ENCODE results near the gene STX12.

STX12 gene

DNA sequence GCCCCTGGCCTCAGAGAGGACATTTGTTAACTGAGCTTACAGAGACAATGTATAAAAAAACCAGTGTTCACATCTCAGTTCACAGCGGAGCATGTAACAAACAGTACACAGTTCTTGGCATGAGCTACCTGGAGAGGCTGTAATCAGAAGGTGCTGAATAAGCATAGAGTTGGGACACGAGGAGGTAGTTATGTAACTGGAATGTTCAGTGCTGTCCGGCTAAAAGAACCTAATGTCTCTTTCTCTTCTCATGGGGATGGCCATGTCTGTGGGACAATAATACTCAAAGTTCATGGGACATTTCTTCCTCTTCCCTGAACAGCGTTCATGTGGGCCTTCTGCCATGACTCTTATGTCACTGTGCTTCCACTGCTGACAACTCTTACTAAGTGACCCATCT is 17.2 kb upstream of the STX12 start (continued):
- TF ChIP-seq, protein P1, sequence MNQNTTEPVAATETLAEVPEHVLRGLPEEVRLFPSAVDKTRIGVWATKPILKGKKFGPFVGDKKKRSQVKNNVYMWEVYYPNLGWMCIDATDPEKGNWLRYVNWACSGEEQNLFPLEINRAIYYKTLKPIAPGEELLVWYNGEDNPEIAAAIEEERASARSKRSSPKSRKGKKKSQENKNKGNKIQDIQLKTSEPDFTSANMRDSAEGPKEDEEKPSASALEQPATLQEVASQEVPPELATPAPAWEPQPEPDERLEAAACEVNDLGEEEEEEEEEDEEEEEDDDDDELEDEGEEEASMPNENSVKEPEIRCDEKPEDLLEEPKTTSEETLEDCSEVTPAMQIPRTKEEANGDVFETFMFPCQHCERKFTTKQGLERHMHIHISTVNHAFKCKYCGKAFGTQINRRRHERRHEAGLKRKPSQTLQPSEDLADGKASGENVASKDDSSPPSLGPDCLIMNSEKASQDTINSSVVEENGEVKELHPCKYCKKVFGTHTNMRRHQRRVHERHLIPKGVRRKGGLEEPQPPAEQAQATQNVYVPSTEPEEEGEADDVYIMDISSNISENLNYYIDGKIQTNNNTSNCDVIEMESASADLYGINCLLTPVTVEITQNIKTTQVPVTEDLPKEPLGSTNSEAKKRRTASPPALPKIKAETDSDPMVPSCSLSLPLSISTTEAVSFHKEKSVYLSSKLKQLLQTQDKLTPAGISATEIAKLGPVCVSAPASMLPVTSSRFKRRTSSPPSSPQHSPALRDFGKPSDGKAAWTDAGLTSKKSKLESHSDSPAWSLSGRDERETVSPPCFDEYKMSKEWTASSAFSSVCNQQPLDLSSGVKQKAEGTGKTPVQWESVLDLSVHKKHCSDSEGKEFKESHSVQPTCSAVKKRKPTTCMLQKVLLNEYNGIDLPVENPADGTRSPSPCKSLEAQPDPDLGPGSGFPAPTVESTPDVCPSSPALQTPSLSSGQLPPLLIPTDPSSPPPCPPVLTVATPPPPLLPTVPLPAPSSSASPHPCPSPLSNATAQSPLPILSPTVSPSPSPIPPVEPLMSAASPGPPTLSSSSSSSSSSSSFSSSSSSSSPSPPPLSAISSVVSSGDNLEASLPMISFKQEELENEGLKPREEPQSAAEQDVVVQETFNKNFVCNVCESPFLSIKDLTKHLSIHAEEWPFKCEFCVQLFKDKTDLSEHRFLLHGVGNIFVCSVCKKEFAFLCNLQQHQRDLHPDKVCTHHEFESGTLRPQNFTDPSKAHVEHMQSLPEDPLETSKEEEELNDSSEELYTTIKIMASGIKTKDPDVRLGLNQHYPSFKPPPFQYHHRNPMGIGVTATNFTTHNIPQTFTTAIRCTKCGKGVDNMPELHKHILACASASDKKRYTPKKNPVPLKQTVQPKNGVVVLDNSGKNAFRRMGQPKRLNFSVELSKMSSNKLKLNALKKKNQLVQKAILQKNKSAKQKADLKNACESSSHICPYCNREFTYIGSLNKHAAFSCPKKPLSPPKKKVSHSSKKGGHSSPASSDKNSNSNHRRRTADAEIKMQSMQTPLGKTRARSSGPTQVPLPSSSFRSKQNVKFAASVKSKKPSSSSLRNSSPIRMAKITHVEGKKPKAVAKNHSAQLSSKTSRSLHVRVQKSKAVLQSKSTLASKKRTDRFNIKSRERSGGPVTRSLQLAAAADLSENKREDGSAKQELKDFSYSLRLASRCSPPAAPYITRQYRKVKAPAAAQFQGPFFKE (tag by site-specific recombination; IDR thresholded peaks at IDR 0.05; ENCODE audit: borderline replicate concordance) = no peak
- TF ChIP-seq, protein P2, sequence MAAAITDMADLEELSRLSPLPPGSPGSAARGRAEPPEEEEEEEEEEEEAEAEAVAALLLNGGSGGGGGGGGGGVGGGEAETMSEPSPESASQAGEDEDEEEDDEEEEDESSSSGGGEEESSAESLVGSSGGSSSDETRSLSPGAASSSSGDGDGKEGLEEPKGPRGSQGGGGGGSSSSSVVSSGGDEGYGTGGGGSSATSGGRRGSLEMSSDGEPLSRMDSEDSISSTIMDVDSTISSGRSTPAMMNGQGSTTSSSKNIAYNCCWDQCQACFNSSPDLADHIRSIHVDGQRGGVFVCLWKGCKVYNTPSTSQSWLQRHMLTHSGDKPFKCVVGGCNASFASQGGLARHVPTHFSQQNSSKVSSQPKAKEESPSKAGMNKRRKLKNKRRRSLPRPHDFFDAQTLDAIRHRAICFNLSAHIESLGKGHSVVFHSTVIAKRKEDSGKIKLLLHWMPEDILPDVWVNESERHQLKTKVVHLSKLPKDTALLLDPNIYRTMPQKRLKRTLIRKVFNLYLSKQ (tag by site-specific recombination; IDR thresholded peaks at IDR 0.05; ENCODE audit: borderline replicate concordance) = no peak
- TF ChIP-seq, protein P3, sequence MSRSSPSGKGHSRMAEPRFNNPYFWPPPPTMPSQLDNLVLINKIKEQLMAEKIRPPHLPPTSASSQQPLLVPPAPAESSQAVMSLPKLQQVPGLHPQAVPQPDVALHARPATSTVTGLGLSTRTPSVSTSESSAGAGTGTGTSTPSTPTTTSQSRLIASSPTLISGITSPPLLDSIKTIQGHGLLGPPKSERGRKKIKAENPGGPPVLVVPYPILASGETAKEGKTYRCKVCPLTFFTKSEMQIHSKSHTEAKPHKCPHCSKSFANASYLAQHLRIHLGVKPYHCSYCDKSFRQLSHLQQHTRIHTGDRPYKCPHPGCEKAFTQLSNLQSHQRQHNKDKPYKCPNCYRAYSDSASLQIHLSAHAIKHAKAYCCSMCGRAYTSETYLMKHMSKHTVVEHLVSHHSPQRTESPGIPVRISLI (tag by site-specific recombination; IDR thresholded peaks at IDR 0.05) = no peak
- TF ChIP-seq ZNF354C (tag by site-specific recombination; IDR thresholded peaks at IDR 0.05; ENCODE audit: borderline replicate concordance, low read depth) = no peak
- TF ChIP-seq ZNF791 (tag by site-specific recombination; IDR thresholded peaks at IDR 0.05) = no peak
- TF ChIP-seq HOXD13 (CRISPR knock-in tag; IDR thresholded peaks at IDR 0.05; ENCODE audit: borderline replicate concordance) = no peak
- no peak for TF ChIP-seq ZNF184 (tag by site-specific recombination; IDR thresholded peaks at IDR 0.05)
- no peak for TF ChIP-seq ZNF529 (tag by site-specific recombination; IDR thresholded peaks at IDR 0.05; ENCODE audit: insufficient replicate concordance)
- no peak for TF ChIP-seq ZNF157 (tag by site-specific recombination; IDR thresholded peaks at IDR 0.05)
- TF ChIP-seq, protein P4, sequence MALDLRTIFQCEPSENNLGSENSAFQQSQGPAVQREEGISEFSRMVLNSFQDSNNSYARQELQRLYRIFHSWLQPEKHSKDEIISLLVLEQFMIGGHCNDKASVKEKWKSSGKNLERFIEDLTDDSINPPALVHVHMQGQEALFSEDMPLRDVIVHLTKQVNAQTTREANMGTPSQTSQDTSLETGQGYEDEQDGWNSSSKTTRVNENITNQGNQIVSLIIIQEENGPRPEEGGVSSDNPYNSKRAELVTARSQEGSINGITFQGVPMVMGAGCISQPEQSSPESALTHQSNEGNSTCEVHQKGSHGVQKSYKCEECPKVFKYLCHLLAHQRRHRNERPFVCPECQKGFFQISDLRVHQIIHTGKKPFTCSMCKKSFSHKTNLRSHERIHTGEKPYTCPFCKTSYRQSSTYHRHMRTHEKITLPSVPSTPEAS (tag by site-specific recombination; IDR thresholded peaks at IDR 0.05) = no peak
- no peak for TF ChIP-seq ZNF146 (tag by site-specific recombination; IDR thresholded peaks at IDR 0.05)
- no peak for TF ChIP-seq ZNF449 (tag by site-specific recombination; IDR thresholded peaks at IDR 0.05)
- no peak for TF ChIP-seq ZNF274 (IDR thresholded peaks at IDR 0.05; ENCODE audit: low read length)
- TF ChIP-seq ZNF274 (tag by site-specific recombination; IDR thresholded peaks at IDR 0.05; ENCODE audit: borderline replicate concordance) = no peak

DNA sequence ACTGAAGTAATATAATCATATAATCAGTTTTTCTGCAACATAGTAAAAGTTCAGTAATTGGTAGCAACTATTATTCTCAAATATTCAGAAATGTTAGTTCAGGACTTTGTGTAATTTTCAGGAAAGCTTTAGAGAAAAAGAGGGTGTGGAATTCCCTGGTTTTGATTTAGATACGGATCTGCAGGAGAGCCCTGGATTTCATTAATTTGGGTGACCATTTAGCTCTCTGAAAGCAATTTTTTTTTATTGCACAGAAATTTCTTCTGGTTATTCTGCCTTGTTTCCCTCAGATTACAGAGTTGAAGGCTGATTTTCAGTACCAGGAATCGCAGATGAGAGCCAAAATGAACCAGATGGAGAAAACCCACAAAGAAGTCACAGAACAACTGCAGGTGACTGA is 13.8 kb upstream of the STX12 start:
- H3K4me3 ChIP-seq (ENCODE audit: low read depth, low read length) = no peak overlapping the region
- no peaks in the 10 kb centered on the region for H3K9me3 ChIP-seq (ENCODE audit: control insufficient read depth, insufficient read depth, low read depth, low read length)
- H3K36me3 ChIP-seq (ENCODE audit: control insufficient read depth in 2 of 2, insufficient read depth in 1 of 2, low read length in 2 of 2) = peaks cover 18 to 40% of the 10 kb centered on the region in 2 experiments; a peak in 2 of 3 replicates
- CTCF ChIA-PET = interaction anchor here (0.8 to 1.3 kb wide), 3 partner anchors 22 to 90 kb away, joined by 4 to 8 read pairs (median 4); partner anchors contain the start of gene IFI6
- POLR2A ChIA-PET = interaction anchor here (0.5 to 2.5 kb wide), 3 partner anchors 14 to 38 kb away, joined by 4 to 13 read pairs (median 6); partner anchors contain the start of gene STX12
- H3K4me1 ChIP-seq (ENCODE audit: control insufficient read depth, insufficient read depth, low read length) = peaks cover 3% of the 10 kb centered on the region; the same call in 1 of the 2 replicates
- no peak overlapping the region for H3K27ac ChIP-seq (ENCODE audit: extremely low read depth, low read depth, low read length)
- TF ChIP-seq SP3 (tag by site-specific recombination; IDR thresholded peaks at IDR 0.05) (no peak), WT1 (tag by site-specific recombination; IDR thresholded peaks at IDR 0.05) (no peak), ZNF266 (tag by site-specific recombination; IDR thresholded peaks at IDR 0.05; ENCODE audit: low read depth) (no peak), EGR2 (tag by site-specific recombination; IDR thresholded peaks at IDR 0.05; ENCODE audit: low read depth) (no peak), FEZF1 (tag by site-specific recombination; IDR thresholded peaks at IDR 0.05) (no peak), ZNF792 (tag by site-specific recombination; IDR thresholded peaks at IDR 0.05) (no peak), ZNF776 (tag by site-specific recombination; IDR thresholded peaks at IDR 0.05; ENCODE audit: borderline replicate concordance) (no peak), ZFP69B (tag by site-specific recombination; IDR thresholded peaks at IDR 0.05) (no peak), ZNF146 (tag by site-specific recombination; IDR thresholded peaks at IDR 0.05) (no peak), ZSCAN23 (tag by site-specific recombination; IDR thresholded peaks at IDR 0.05) (no peak), ZNF777 (tag by site-specific recombination; IDR thresholded peaks at IDR 0.05; ENCODE audit: borderline replicate concordance) (no peak), ZFP41 (tag by site-specific recombination; IDR thresholded peaks at IDR 0.05; ENCODE audit: borderline replicate concordance) (no peak), ZNF302 (tag by site-specific recombination; IDR thresholded peaks at IDR 0.05; ENCODE audit: low read depth) (no peak), KLF1 (tag by site-specific recombination; IDR thresholded peaks at IDR 0.05) (no peak)

All from HEK293 (cell line).